K562 (cell line): ENCODE data around the gene ANKZF1. TPM values are rescaled to one million over a fixed set of nuclear protein-coding genes. Genes with fewer than 3 reads are reported as not detected.

Source experiments
- CBX2 ChIP-seq: fragments of 200-600 bp; sonication (generic); IDR thresholded peaks from one replicate; pipeline ENCODE4 v1.6.1; 2012; ENCODE audit warnings: mild to moderate bottlenecking, low read length, inconsistent platforms; ENCODE audit not compliant: insufficient read depth, poor library complexity, severe bottlenecking
- CREM ChIP-seq: IDR thresholded peaks from 2 replicates; pipeline ENCODE4 v1.6.1; 2014; ENCODE audit warnings: antibody characterized with exemption, low read depth
- CTCFL ChIP-seq: IDR thresholded peaks from 2 replicates; pipeline ENCODE4 v1.6.1; 2011; ENCODE audit warnings: borderline replicate concordance, low read depth, mild to moderate bottlenecking, moderate library complexity, low read length; ENCODE audit not compliant: insufficient read depth, poor library complexity, severe bottlenecking
- DDX20 ChIP-seq: fragments of 450-650 bp; IDR thresholded peaks from 2 replicates; pipeline ENCODE4 v1.6.1; 2016; ENCODE audit warnings: missing genetic modification characterization, low read depth, mild to moderate bottlenecking, missing compliant biosample characterization, moderate library complexity
- FOXA3 ChIP-seq, 2 experiments: fragments of 450-650 bp in 1 of 2; sonication (generic) in 1 of 2; formaldehyde crosslinking; IDR thresholded peaks in 1 of 2; conservative IDR thresholded peaks in 1 of 2; 2 replicates each; pipeline versions ENCODE4 v1.4.0 to v1.8.0; 2020 to 2022; ENCODE audit warnings: mild to moderate bottlenecking in 2 of 2, missing genetic modification reagents in 1 of 2
- FUS ChIP-seq: fragments of 200-400 bp; formaldehyde crosslinking; optimal IDR thresholded peaks from 2 replicates; pipeline ENCODE3; 2017; ENCODE audit warnings: low read depth, low read length
- HEY1 ChIP-seq: fragments of 250-450 bp; sonication (Bioruptor Pico); IDR thresholded peaks from 2 replicates; pipeline ENCODE4 v1.5.0; 2020; ENCODE audit warnings: mild to moderate bottlenecking, moderate library complexity, borderline replicate concordance
- HNRNPLL ChIP-seq: fragments of 200-400 bp; formaldehyde crosslinking; IDR thresholded peaks from 2 replicates; pipeline ENCODE4 v1.6.1; 2017; ENCODE audit warnings: low read length, low read depth, mild to moderate bottlenecking; ENCODE audit not compliant: poor library complexity, severe bottlenecking
- IRF2 ChIP-seq: sonication (generic); formaldehyde crosslinking; IDR thresholded peaks from 2 replicates; pipeline ENCODE4 v1.8.1; 2022; ENCODE audit warnings: mild to moderate bottlenecking, missing genetic modification reagents
- NFE2 ChIP-seq: IDR thresholded peaks from 2 replicates; pipeline ENCODE4 v1.6.1; 2014; ENCODE audit warnings: antibody characterized with exemption, low read depth
- NR2C1 ChIP-seq, 2 experiments: fragments of 450-650 bp; IDR thresholded peaks; 2 replicates each; pipeline ENCODE4 v1.6.1; 2017; ENCODE audit warnings: mild to moderate bottlenecking in 2 of 2, antibody characterized with exemption in 1 of 2, inconsistent platforms in 1 of 2, missing compliant biosample characterization in 1 of 2, missing genetic modification characterization in 1 of 2
- PCBP1 ChIP-seq: fragments of 200-400 bp; formaldehyde crosslinking; IDR thresholded peaks from 2 replicates; pipeline ENCODE4 v1.6.1; 2018; ENCODE audit warnings: mild to moderate bottlenecking, low read depth, low read length; ENCODE audit not compliant: poor library complexity, severe bottlenecking
- PHB ChIP-seq: fragments of 250-450 bp; sonication (Bioruptor Pico); IDR thresholded peaks from 2 replicates; pipeline ENCODE4 v1.5.0; 2021
- PURB ChIP-seq: sonication (generic); formaldehyde crosslinking; IDR thresholded peaks from 2 replicates; pipeline ENCODE4 v1.9.0; 2021; ENCODE audit warnings: low read depth, mild to moderate bottlenecking, missing genetic modification reagents
- RBFOX2 ChIP-seq: fragments of 200-400 bp; formaldehyde crosslinking; IDR thresholded peaks from 2 replicates; pipeline ENCODE4 v1.6.1; 2017; ENCODE audit warnings: low read depth, mild to moderate bottlenecking, low read length, moderate library complexity
- RFX1 ChIP-seq: fragments of 450-650 bp; IDR thresholded peaks from 2 replicates; pipeline ENCODE4 v1.6.1; 2016; ENCODE audit warnings: mild to moderate bottlenecking, moderate library complexity
- U2AF2 ChIP-seq: fragments of 200-400 bp; formaldehyde crosslinking; optimal IDR thresholded peaks from 2 replicates; pipeline ENCODE3; 2017; ENCODE audit warnings: low read depth, mild to moderate bottlenecking, low read length
- ZNF3 ChIP-seq: fragments of 250-450 bp; sonication (Bioruptor Pico); IDR thresholded peaks from 2 replicates; pipeline ENCODE4 v1.5.0; 2021; ENCODE audit warnings: mild to moderate bottlenecking, moderate library complexity
- ZZZ3 ChIP-seq: fragments of 450-650 bp; IDR thresholded peaks from 2 replicates; pipeline ENCODE4 v1.6.1; 2016; ENCODE audit warnings: antibody characterized with exemption, mild to moderate bottlenecking, moderate library complexity
- polyA plus RNA-seq, 8 experiments: library from polyadenylated mRNA; depleted of rRNA in 4 of 8; stranded (reverse) in 5 of 8; unstranded in 3 of 8; fragments of >200 nt; fragmentation: Nextera tagmentation in 2 of 8; fragmentation: Illumina TruSeq in 1 of 8; extraction: Ambion mirVana in 2 of 8; extraction: Trizol in 1 of 8; gene quantifications; 2 replicates each; pipeline versions ENCODE4 v1.2.1 to v1.2.3, GENCODE V29; 2011 to 2014; ENCODE audit warnings: inconsistent platforms in 1 of 8, missing spikeins in 1 of 8
- total RNA-seq, 7 experiments: library from RNA; depleted of rRNA in 6 of 7; stranded (reverse); fragments of >200 nt in 6 of 7; fragmentation: Illumina TruSeq in 2 of 7; extraction: Trizol in 2 of 7; gene quantifications; 2 replicates each; pipeline versions ENCODE4 v1.2.1 to v1.2.3, GENCODE V29; 2011 to 2021; ENCODE audit warnings: low replicate concordance in 1 of 7
- TF ChIP-seq, protein P1 (sequence below): sonication (generic); formaldehyde crosslinking; IDR thresholded peaks from 2 replicates; pipeline ENCODE4 v1.8.0; 2022; ENCODE audit warnings: mild to moderate bottlenecking, low read depth, missing genetic modification reagents
- TF ChIP-seq, protein P2 (sequence below): fragments of 250-450 bp; sonication (Bioruptor Pico); IDR thresholded peaks from 2 replicates; pipeline ENCODE4 v1.8.0; 2021; ENCODE audit warnings: borderline replicate concordance, mild to moderate bottlenecking, moderate library complexity; ENCODE audit not compliant: poor library complexity, severe bottlenecking

ANKZF1 gene
- total and polyA plus RNA-seq, 9 of the 15 experiments (the other 6 are each of a cell fraction or from before 2014, with no cell fraction given) = 3.1 to 60.6 (median 31.0) TPM

DNA sequence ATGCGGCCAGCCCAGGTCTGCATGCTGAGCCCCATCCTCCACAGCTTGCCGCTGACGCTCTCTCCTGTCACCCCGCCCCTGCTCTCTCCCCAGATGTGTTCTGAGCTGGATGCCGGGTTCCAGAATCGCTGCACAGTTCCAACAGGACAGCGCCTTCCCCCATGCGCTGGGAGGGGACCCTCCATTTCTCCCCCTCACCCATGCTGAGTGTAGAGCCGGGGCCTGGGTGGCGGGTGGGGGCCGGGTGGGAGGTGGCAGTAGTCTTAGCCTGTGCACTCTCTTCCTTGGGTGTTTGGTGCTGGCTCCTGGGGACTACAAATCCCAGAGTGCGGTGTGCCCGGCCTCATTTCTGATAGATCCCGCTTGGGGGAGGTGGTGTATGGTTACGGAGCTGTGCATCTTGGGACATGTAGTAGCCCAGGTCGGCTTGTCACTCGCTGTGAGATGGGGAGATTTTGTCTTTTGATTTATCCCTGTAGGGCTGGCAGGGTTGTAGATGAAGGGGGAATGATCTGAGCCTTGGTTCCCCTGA is 56.4 kb downstream of the ANKZF1 start (continued):
- TF ChIP-seq, protein P1, sequence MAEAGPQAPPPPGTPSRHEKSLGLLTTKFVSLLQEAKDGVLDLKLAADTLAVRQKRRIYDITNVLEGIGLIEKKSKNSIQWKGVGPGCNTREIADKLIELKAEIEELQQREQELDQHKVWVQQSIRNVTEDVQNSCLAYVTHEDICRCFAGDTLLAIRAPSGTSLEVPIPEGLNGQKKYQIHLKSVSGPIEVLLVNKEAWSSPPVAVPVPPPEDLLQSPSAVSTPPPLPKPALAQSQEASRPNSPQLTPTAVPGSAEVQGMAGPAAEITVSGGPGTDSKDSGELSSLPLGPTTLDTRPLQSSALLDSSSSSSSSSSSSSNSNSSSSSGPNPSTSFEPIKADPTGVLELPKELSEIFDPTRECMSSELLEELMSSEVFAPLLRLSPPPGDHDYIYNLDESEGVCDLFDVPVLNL (CRISPR knock-in tag) = no peak
- no peak for TF ChIP-seq PURB (CRISPR knock-in tag)
- no peak for TF ChIP-seq HNRNPLL
- TF ChIP-seq CBX2 = no peak
- no peak for TF ChIP-seq FUS
- TF ChIP-seq FOXA3 (CRISPR knock-in tag; conservative IDR thresholded peaks at IDR 0.05 in 1 of 2, IDR thresholded peaks at IDR 0.05 in 1 of 2) = no peak
- no peak for TF ChIP-seq HEY1
- no peak for TF ChIP-seq NFE2
- no peak for TF ChIP-seq RFX1
- TF ChIP-seq CTCFL = peak; percentile 89
- TF ChIP-seq PCBP1 = no peak
- TF ChIP-seq CREM = peak; percentile 83
- TF ChIP-seq, protein P2, sequence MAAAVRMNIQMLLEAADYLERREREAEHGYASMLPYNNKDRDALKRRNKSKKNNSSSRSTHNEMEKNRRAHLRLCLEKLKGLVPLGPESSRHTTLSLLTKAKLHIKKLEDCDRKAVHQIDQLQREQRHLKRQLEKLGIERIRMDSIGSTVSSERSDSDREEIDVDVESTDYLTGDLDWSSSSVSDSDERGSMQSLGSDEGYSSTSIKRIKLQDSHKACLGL = no peak
- TF ChIP-seq ZZZ3 = no peak
- no peak for TF ChIP-seq PHB
- TF ChIP-seq ZNF3 = no peak
- TF ChIP-seq NR2C1 (IDR thresholded peaks at IDR 0.05) = peak; percentile 29; the same call in 1 of the 2 replicates
- TF ChIP-seq NR2C1 (tag; IDR thresholded peaks at IDR 0.05) = peak; percentile 76
- no peak for TF ChIP-seq IRF2 (CRISPR knock-in tag)
- TF ChIP-seq RBFOX2 = no peak
- TF ChIP-seq DDX20 = no peak
- TF ChIP-seq U2AF2 = no peak
